ENCODE measurements around the gene PRKN. TPM values are rescaled to one million over a fixed set of nuclear protein-coding genes. Genes with fewer than 3 reads are reported as not detected.

PRKN gene
- total and polyA plus RNA-seq, 9 of the 15 experiments (the other 6 are each of a cell fraction or from before 2014, with no cell fraction given), result 0.03 to 0.96 (median 0.15) TPM; not detected in 2

DNA sequence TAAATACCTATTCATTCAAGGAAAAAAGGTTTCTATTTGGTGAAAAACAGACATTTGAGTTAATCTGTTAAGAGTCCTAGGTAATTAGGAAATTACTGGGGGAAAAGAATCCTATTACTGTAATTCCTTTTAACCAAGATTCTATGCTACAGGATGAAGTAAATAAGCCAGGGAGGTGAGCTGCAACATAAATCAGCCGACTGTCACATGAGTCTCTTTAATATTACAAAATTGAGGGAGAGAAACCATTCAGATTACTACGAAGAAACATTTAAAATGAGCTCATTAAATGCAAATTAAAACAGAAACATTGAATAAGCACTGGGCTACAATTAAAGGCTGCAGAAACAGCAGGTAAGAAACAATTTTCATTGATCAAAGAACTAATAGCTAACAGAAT is 5.3 kb downstream of the PRKN start:
- FAIRE-seq (no peak), DNase-seq (ENCODE audit: extremely low read depth in 1 of 4, low spot score in 3 of 4) (no peak), ATAC-seq (no peak)
- Histone ChIP-seq H3K9me3 (replicated peaks; ENCODE audit: control insufficient read depth, insufficient read depth, low read depth, low read length) (no peaks in the 10 kb centered on the region), H3K4me2 (ENCODE audit: insufficient read depth, low read length) (no peak overlapping the region), H3K4me3 (no peak overlapping the region), H3K27me3 (ENCODE audit: control insufficient read depth in 2 of 2, insufficient read depth in 2 of 2, low read length in 2 of 2) (no peaks in the 10 kb centered on the region), H3K9me1 (ENCODE audit: control insufficient read depth, insufficient read depth, low read length) (no peaks in the 10 kb centered on the region), H3K36me3 (ENCODE audit: control insufficient read depth, insufficient read depth, low read length) (no peaks in the 10 kb centered on the region), H3K79me2 (ENCODE audit: control insufficient read depth, insufficient read depth, low read length) (no peaks in the 10 kb centered on the region), H3K27ac (ENCODE audit: extremely low read depth, low read depth, low read length) (no peak overlapping the region), H2AFZ (ENCODE audit: low read depth, low read length) (no peak overlapping the region), H3K4me1 (replicated peaks in 1 of 2; ENCODE audit: control insufficient read depth in 2 of 2, insufficient read depth in 2 of 2, low read length in 2 of 2) (peaks cover 0 to 3% of the 10 kb centered on the region in 2 experiments; a peak in 1 of 5 replicates), H3K9ac (ENCODE audit: insufficient read depth in 1 of 2, low read depth in 2 of 2, low read length in 2 of 2) (no peak overlapping the region), H4K20me1 (replicated peaks; ENCODE audit: control insufficient read depth, insufficient read depth, low read length) (no peaks in the 10 kb centered on the region)
- in situ Hi-C loops (cut with MboI) (no loop called here), intact Hi-C loops (cut with micrococcal nuclease) (no loop called here)
- CTCF ChIA-PET (ENCODE audit: low intra/inter-chr PET ratio), result no interaction called here
- WGBS (ENCODE audit: insufficient coverage, low coverage, missing lambda C conversion rate), result 3% methylated on average over 2 of the region's 2 CpGs
- POLR2A ChIA-PET, result no interaction called here
- TF ChIP-seq DDX20 (tag; IDR thresholded peaks at IDR 0.05; ENCODE audit: low read depth), result no peak
- no peak for TF ChIP-seq HDAC3 (IDR thresholded peaks at IDR 0.05; ENCODE audit: borderline replicate concordance, partially characterized antibody)
- TF ChIP-seq ETV1 (tag; conservative IDR thresholded peaks at IDR 0.05; ENCODE audit: low read depth), result no peak
- no peak for TF ChIP-seq ZEB2 (IDR thresholded peaks at IDR 0.05)
- no peak for TF ChIP-seq HDAC6 (IDR thresholded peaks at IDR 0.05; ENCODE audit: low read depth, low read length)
- TF ChIP-seq SIX5 (IDR thresholded peaks at IDR 0.05; ENCODE audit: borderline replicate concordance in 1 of 2, insufficient read depth in 1 of 2, low read depth in 1 of 2, low read length in 2 of 2), result no peak
- TF ChIP-seq MAFG (tag; conservative IDR thresholded peaks at IDR 0.05), result no peak
- TF ChIP-seq GATAD2A (IDR thresholded peaks at IDR 0.05), result no peak
- BruUV-seq (replicated peaks), result no TSS peak

DNA sequence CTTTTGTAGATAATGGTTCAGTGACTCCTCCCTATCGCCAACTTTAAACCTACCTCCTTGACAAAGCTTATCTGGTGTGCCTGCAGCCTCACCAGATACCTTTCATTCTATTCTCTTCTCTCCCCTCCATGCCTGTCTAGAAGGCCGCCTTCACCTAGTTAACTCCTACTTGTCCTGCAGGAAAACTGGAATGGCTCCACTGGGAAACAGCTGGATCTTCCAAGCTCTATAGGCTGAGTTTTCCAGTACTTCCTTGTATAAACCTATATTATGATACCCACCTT is 6.2 kb downstream of the PRKN start:
- ChIA-PET CTCF (ENCODE audit: low intra/inter-chr PET ratio) (no interaction called here), POLR2A (no interaction called here)
- intact Hi-C loops (cut with micrococcal nuclease), result no loop called here
- Histone ChIP-seq H2AFZ (ENCODE audit: low read depth, low read length) (no peak overlapping the region), H3K9me3 (replicated peaks; ENCODE audit: control insufficient read depth, insufficient read depth, low read depth, low read length) (no peaks in the 10 kb centered on the region), H3K9ac (ENCODE audit: insufficient read depth in 1 of 2, low read depth in 2 of 2, low read length in 2 of 2) (no peak overlapping the region), H3K4me2 (ENCODE audit: insufficient read depth, low read length) (no peak overlapping the region), H3K4me3 (no peak overlapping the region), H4K20me1 (replicated peaks; ENCODE audit: control insufficient read depth, insufficient read depth, low read length) (no peaks in the 10 kb centered on the region), H3K27me3 (ENCODE audit: control insufficient read depth in 2 of 2, insufficient read depth in 2 of 2, low read length in 2 of 2) (no peaks in the 10 kb centered on the region), H3K79me2 (ENCODE audit: control insufficient read depth, insufficient read depth, low read length) (no peaks in the 10 kb centered on the region), H3K9me1 (ENCODE audit: control insufficient read depth, insufficient read depth, low read length) (no peaks in the 10 kb centered on the region), H3K4me1 (replicated peaks in 1 of 2; ENCODE audit: control insufficient read depth in 2 of 2, insufficient read depth in 2 of 2, low read length in 2 of 2) (no peaks in the 10 kb centered on the region), H3K36me3 (ENCODE audit: control insufficient read depth, insufficient read depth, low read length) (no peaks in the 10 kb centered on the region), H3K27ac (ENCODE audit: extremely low read depth, low read depth, low read length) (no peak overlapping the region)
- ATAC-seq (no peak), FAIRE-seq (no peak), DNase-seq (ENCODE audit: extremely low read depth in 1 of 4, low spot score in 3 of 4) (peak in 1 of 4 experiments; percentile 7)
- no TSS peak for BruUV-seq (replicated peaks)
- 0% methylated on average over 2 of the region's 2 CpGs for WGBS (ENCODE audit: insufficient coverage, low coverage, missing lambda C conversion rate)
- in situ Hi-C loops (cut with MboI), result no loop called here
- TF ChIP-seq BACH1 (tag; IDR thresholded peaks at IDR 0.05) (no peak), KAT7 (CRISPR knock-in tag; IDR thresholded peaks at IDR 0.05; ENCODE audit: borderline replicate concordance) (no peak), BRCA1 (IDR thresholded peaks at IDR 0.05) (no peak), BRCA1 (CRISPR knock-in tag; IDR thresholded peaks at IDR 0.05) (no peak), ATF1 (CRISPR knock-in tag; IDR thresholded peaks at IDR 0.05) (no peak), ATF1 (tag; IDR thresholded peaks at IDR 0.05) (no peak), ZKSCAN1 (IDR thresholded peaks at IDR 0.05; ENCODE audit: low read depth, low read length) (no peak), CHCHD3 (CRISPR knock-in tag; IDR thresholded peaks at IDR 0.05) (no peak), DIDO1 (tag; IDR thresholded peaks at IDR 0.05; ENCODE audit: low read depth) (no peak), ZNF263 (CRISPR knock-in tag; IDR thresholded peaks at IDR 0.05; ENCODE audit: borderline replicate concordance) (no peak), DACH1 (IDR thresholded peaks at IDR 0.05; ENCODE audit: partially characterized antibody) (no peak), ESRRA (IDR thresholded peaks at IDR 0.05; ENCODE audit: borderline replicate concordance, low read depth) (no peak)
- TF ChIP-seq, protein P1, sequence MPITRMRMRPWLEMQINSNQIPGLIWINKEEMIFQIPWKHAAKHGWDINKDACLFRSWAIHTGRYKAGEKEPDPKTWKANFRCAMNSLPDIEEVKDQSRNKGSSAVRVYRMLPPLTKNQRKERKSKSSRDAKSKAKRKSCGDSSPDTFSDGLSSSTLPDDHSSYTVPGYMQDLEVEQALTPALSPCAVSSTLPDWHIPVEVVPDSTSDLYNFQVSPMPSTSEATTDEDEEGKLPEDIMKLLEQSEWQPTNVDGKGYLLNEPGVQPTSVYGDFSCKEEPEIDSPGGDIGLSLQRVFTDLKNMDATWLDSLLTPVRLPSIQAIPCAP (CRISPR knock-in tag; IDR thresholded peaks at IDR 0.05; ENCODE audit: borderline replicate concordance), result no peak
